ENCODE measurements around the gene DDA1.

DDA1 gene

GRCh38 chr19:17330262-17331044, 21.1 kb downstream of the DDA1 start:
- DNase-seq = no peak

- no peak for DNase-seq
Observed at GRCh38 chr19:17331045-17331558, 21.7 kb downstream of the DDA1 start.

- no peak for DNase-seq
Observed at GRCh38 chr19:17332360-17332676, 23.0 kb downstream of the DDA1 start.

- DNase-seq = peak; percentile 58
Observed at GRCh38 chr19:17332677-17333581, 23.6 kb downstream of the DDA1 start.

- DNase-seq = peak; percentile 84
Observed at GRCh38 chr19:17333611-17334413, 24.4 kb downstream of the DDA1 start.

GRCh38 chr19:17334414-17335409, 25.3 kb downstream of the DDA1 start, which contains the start of gene ANO8:
Gene ANO8 (minus strand): TSS chr19:17334855. CDS start chr19:17334670, 185 bp downstream.
- peak; percentile 99 for DNase-seq

GRCh38 chr19:17335575-17335974, 26.2 kb downstream of the DDA1 start:
- no peak for DNase-seq

GRCh38 chr19:17336872-17337674, 27.7 kb downstream of the DDA1 start, which contains the start of gene GTPBP3:
Gene GTPBP3 (plus strand): TSS chr19:17337553. CDS start chr19:17337612, 59 bp downstream.
- DNase-seq = peak; percentile 99

GRCh38 chr19:17337675-17338432, 28.5 kb downstream of the DDA1 start:
- no peak for DNase-seq

- no peak for DNase-seq
Observed at GRCh38 chr19:17338433-17339078, 29.2 kb downstream of the DDA1 start.

GRCh38 chr19:17339088-17339741, 29.9 kb downstream of the DDA1 start:
- DNase-seq = no peak

- no peak for DNase-seq
Observed at GRCh38 chr19:17340302-17340870, 31.0 kb downstream of the DDA1 start.

- DNase-seq = no peak
Observed at GRCh38 chr19:17340871-17341357, 31.6 kb downstream of the DDA1 start.

GRCh38 chr19:17341386-17341785, 32.0 kb downstream of the DDA1 start:
- DNase-seq = no peak

GRCh38 chr19:17341845-17342244, 32.5 kb downstream of the DDA1 start:
- DNase-seq = no peak

GRCh38 chr19:17346109-17346671, 36.8 kb downstream of the DDA1 start:
- DNase-seq = peak; percentile 64

GRCh38 chr19:17347361-17347760, 38.0 kb downstream of the DDA1 start:
- DNase-seq = no peak
